Measurements from ENCODE around the gene NCKAP5L. TPM values are rescaled to one million over a fixed set of nuclear protein-coding genes. Genes with fewer than 3 reads are reported as not detected.
"Not testable (repeated sequence)": the region's sequence is repeated elsewhere in the genome, so short reads cannot be mapped to it uniquely, and the experiment has no call there.

Gene NCKAP5L
- total and polyA plus RNA-seq, 9 of the 15 experiments (the other 6 are each of a cell fraction or from before 2014, with no cell fraction given): 0.01 to 14.4 (median 3.7) TPM

GRCh38 chr12:49872781-49873181 is 44.6 kb upstream of the NCKAP5L start:
- H3K27me3 ChIP-seq (ENCODE audit: control insufficient read depth in 2 of 2, insufficient read depth in 2 of 2, low read length in 2 of 2): no peaks in the 10 kb centered on the region
- H3K9me1 ChIP-seq (ENCODE audit: control insufficient read depth, insufficient read depth, low read length): no peaks in the 10 kb centered on the region
- in situ Hi-C loops (cut with MboI): no loop called here
- no peak overlapping the region for H2AFZ ChIP-seq (ENCODE audit: low read depth, low read length)
- ChIA-PET POLR2A (interaction anchor here (0.6 to 0.9 kb wide), 2 partner anchors 97 to 132 kb away, joined by 3 to 6 read pairs; partner anchors contain the start of gene TMBIM6), CTCF (ENCODE audit: low intra/inter-chr PET ratio) (no interaction called here)
- no peak for FAIRE-seq
- peaks cover 29 to 33% of the 10 kb centered on the region in 2 experiments for H3K4me1 ChIP-seq (replicated peaks in 1 of 2; ENCODE audit: control insufficient read depth in 2 of 2, insufficient read depth in 2 of 2, low read length in 2 of 2)
- H4K20me1 ChIP-seq (replicated peaks; ENCODE audit: control insufficient read depth, insufficient read depth, low read length): no peaks in the 10 kb centered on the region
- H3K4me3 ChIP-seq: no peak overlapping the region
- intact Hi-C loops (cut with micrococcal nuclease): no loop called here
- DNase-seq (ENCODE audit: extremely low read depth in 1 of 4, low spot score in 3 of 4): no peak
- no peaks in the 10 kb centered on the region for H3K36me3 ChIP-seq (ENCODE audit: control insufficient read depth, insufficient read depth, low read length)
- H3K9me3 ChIP-seq (replicated peaks; ENCODE audit: control insufficient read depth, insufficient read depth, low read depth, low read length): peaks cover 2% of the 10 kb centered on the region; the same call in 1 of the 2 replicates
- no TSS peak for BruUV-seq (replicated peaks)
- H3K9ac ChIP-seq (ENCODE audit: insufficient read depth in 1 of 2, low read depth in 2 of 2, low read length in 2 of 2): no peak overlapping the region
- 48% methylated on average over 6 of the region's 6 CpGs for WGBS (ENCODE audit: insufficient coverage, low coverage, missing lambda C conversion rate)
- no peak overlapping the region; the same call in 2 of the 3 replicates for H3K27ac ChIP-seq (ENCODE audit: extremely low read depth, low read depth, low read length)
- TF ChIP-seq CHCHD3 (CRISPR knock-in tag; IDR thresholded peaks at IDR 0.05) (no peak), ZNF212 (CRISPR knock-in tag; IDR thresholded peaks at IDR 0.05) (no peak), PCBP2 (IDR thresholded peaks at IDR 0.05; ENCODE audit: low read depth, low read length, poor library complexity, severe bottlenecking) (no peak), DACH1 (IDR thresholded peaks at IDR 0.05; ENCODE audit: partially characterized antibody) (peak; percentile 7)
- H3K4me2 ChIP-seq (ENCODE audit: insufficient read depth, low read length): no peak overlapping the region
- no peak for ATAC-seq
- H3K79me2 ChIP-seq (ENCODE audit: control insufficient read depth, insufficient read depth, low read length): no peaks in the 10 kb centered on the region

- DNase-seq (ENCODE audit: extremely low read depth in 1 of 4, low spot score in 3 of 4) (no peak), FAIRE-seq (no peak), ATAC-seq (no peak)
- 60% methylated on average over 5 of the region's 5 CpGs for WGBS (ENCODE audit: insufficient coverage, low coverage, missing lambda C conversion rate)
- no TSS peak for BruUV-seq (replicated peaks)
- H3K27ac ChIP-seq (ENCODE audit: extremely low read depth, low read depth, low read length): no peak overlapping the region
- ChIA-PET POLR2A (interaction anchor here (0.9 to 1.5 kb wide), 2 partner anchors 11 to 131 kb away, joined by 3 to 6 read pairs; partner anchors contain the start of gene TMBIM6), CTCF (ENCODE audit: low intra/inter-chr PET ratio) (interaction anchor here (0.5 kb wide), 1 partner anchor 121 kb away, joined by 5 read pairs; no protein-coding TSS in a partner anchor)
- in situ Hi-C loops (cut with MboI) (no loop called here), intact Hi-C loops (cut with micrococcal nuclease) (no loop called here)
- no peak overlapping the region for H3K4me2 ChIP-seq (ENCODE audit: insufficient read depth, low read length)
- no peaks in the 10 kb centered on the region for H3K9me1 ChIP-seq (ENCODE audit: control insufficient read depth, insufficient read depth, low read length)
- peaks cover 33 to 37% of the 10 kb centered on the region in 2 experiments for H3K4me1 ChIP-seq (replicated peaks in 1 of 2; ENCODE audit: control insufficient read depth in 2 of 2, insufficient read depth in 2 of 2, low read length in 2 of 2)
- H3K9ac ChIP-seq (ENCODE audit: insufficient read depth in 1 of 2, low read depth in 2 of 2, low read length in 2 of 2): no peak overlapping the region
- no peaks in the 10 kb centered on the region for H3K36me3 ChIP-seq (ENCODE audit: control insufficient read depth, insufficient read depth, low read length)
- TF ChIP-seq MAX (CRISPR knock-in tag; IDR thresholded peaks at IDR 0.05) (peak; percentile 24; the same call in 1 of the 2 replicates), CHD1 (IDR thresholded peaks at IDR 0.05; ENCODE audit: low read length) (no peak)
- no peaks in the 10 kb centered on the region for H4K20me1 ChIP-seq (replicated peaks; ENCODE audit: control insufficient read depth, insufficient read depth, low read length)
- no peak overlapping the region for H2AFZ ChIP-seq (ENCODE audit: low read depth, low read length)
- no peak overlapping the region for H3K4me3 ChIP-seq
- no peaks in the 10 kb centered on the region for H3K79me2 ChIP-seq (ENCODE audit: control insufficient read depth, insufficient read depth, low read length)
- no peaks in the 10 kb centered on the region for H3K9me3 ChIP-seq (replicated peaks; ENCODE audit: control insufficient read depth, insufficient read depth, low read depth, low read length)
- H3K27me3 ChIP-seq (ENCODE audit: control insufficient read depth in 2 of 2, insufficient read depth in 2 of 2, low read length in 2 of 2): no peaks in the 10 kb centered on the region
These were observed 44.2 kb upstream of the NCKAP5L start for GRCh38 chr12:49872381-49872780.

- ChIA-PET POLR2A (interaction anchor here (0.9 to 1.5 kb wide), 2 partner anchors 12 to 131 kb away, joined by 3 to 6 read pairs; partner anchors contain the start of gene TMBIM6), CTCF (ENCODE audit: low intra/inter-chr PET ratio) (interaction anchor here (0.5 kb wide), 1 partner anchor 120 kb away, joined by 5 read pairs; no protein-coding TSS in a partner anchor)
- H3K9ac ChIP-seq (ENCODE audit: insufficient read depth in 1 of 2, low read depth in 2 of 2, low read length in 2 of 2); H3K79me2 ChIP-seq (ENCODE audit: control insufficient read depth, insufficient read depth, low read length); ATAC-seq; H2AFZ ChIP-seq (ENCODE audit: low read depth, low read length); H3K9me3 ChIP-seq (replicated peaks; ENCODE audit: control insufficient read depth, insufficient read depth, low read depth, low read length); H3K9me1 ChIP-seq (ENCODE audit: control insufficient read depth, insufficient read depth, low read length); intact Hi-C loops (cut with micrococcal nuclease); H3K4me2 ChIP-seq (ENCODE audit: insufficient read depth, low read length); DNase-seq (ENCODE audit: extremely low read depth in 1 of 4, low spot score in 3 of 4); H3K4me3 ChIP-seq; H3K27ac ChIP-seq (ENCODE audit: extremely low read depth, low read depth, low read length); FAIRE-seq; H3K36me3 ChIP-seq (ENCODE audit: control insufficient read depth, insufficient read depth, low read length); H3K27me3 ChIP-seq (ENCODE audit: control insufficient read depth in 2 of 2, insufficient read depth in 2 of 2, low read length in 2 of 2); BruUV-seq (replicated peaks); H4K20me1 ChIP-seq (replicated peaks; ENCODE audit: control insufficient read depth, insufficient read depth, low read length); in situ Hi-C loops (cut with MboI): not testable (repeated sequence)
- H3K4me1 ChIP-seq (replicated peaks in 1 of 2; ENCODE audit: control insufficient read depth in 2 of 2, insufficient read depth in 2 of 2, low read length in 2 of 2): peaks cover 37 to 43% of the 10 kb centered on the region in 2 experiments
- WGBS (ENCODE audit: insufficient coverage, low coverage, missing lambda C conversion rate): 86% methylated on average over 8 of the region's 8 CpGs
These were observed 43.6 kb upstream of the NCKAP5L start for GRCh38 chr12:49871811-49872251.

Data from K562 (cell line).